Endothelial cell of umbilical vein (primary cell): Measurements from ENCODE around the gene KISS1. TPM values are rescaled to one million over a fixed set of nuclear protein-coding genes. Genes with fewer than 3 reads are reported as not detected.

Experiments
- BruUV-seq: library from RNA; stranded (reverse); fragments of 400-500 nt; replicated peaks from 2 replicates; lab custom pipeline; 2021; lab: Mats Ljungman, UMichigan
- CTCF ChIA-PET: fragments of 300-600, 350-600 bp; sonication (Branson Sonifier 250); formaldehyde crosslinking; loops from one replicate; lab custom pipeline; 2021; ENCODE audit warnings: antibody characterized with exemption, inconsistent platforms; lab: Charles Lee
- POLR2A ChIA-PET: fragments of 300-600, 350-600 bp; sonication (Branson Sonifier 250); formaldehyde crosslinking; loops from one replicate; lab custom pipeline; 2021; ENCODE audit warnings: antibody characterized with exemption, inconsistent platforms; lab: Charles Lee
- DNase-seq: peaks from one replicate; pipeline ENCODE4 v3.0.0-alpha.2; 2011; ENCODE audit warnings: low read depth, low spot score
- FAIRE-seq: peaks from 2 replicates; lab custom pipeline; 2011; peaks lifted over from hg19 to GRCh38; lab: Jason Lieb, UNC
- H2AFZ ChIP-seq: 2 replicates; pipeline ENCODE4 v1.6.0; 2012; ENCODE audit warnings: low read depth, low read length, control low read depth, inconsistent platforms
- H3K27ac ChIP-seq: 2 replicates; pipeline ENCODE4 v1.5.1; 2011; ENCODE audit warnings: low read depth, mild to moderate bottlenecking, control low read depth, low read length, moderate library complexity; ENCODE audit not compliant: insufficient read depth
- H3K27me3 ChIP-seq, 2 experiments: 2 replicates each; pipeline versions ENCODE4 v1.6.0 to v1.6.1; 2011; ENCODE audit warnings: low read length in 2 of 2, mixed read lengths in 1 of 2; ENCODE audit not compliant: control insufficient read depth in 2 of 2, insufficient read depth in 2 of 2
- H3K36me3 ChIP-seq, 2 experiments: 2 replicates in 1 of 2; 3 replicates in 1 of 2; pipeline ENCODE4 v1.5.1; 2011; ENCODE audit warnings: low read length in 2 of 2, mild to moderate bottlenecking in 1 of 2, moderate library complexity in 1 of 2; ENCODE audit not compliant: control insufficient read depth in 2 of 2, insufficient read depth in 2 of 2; ENCODE audit errors: extremely low read depth in 1 of 2
- H3K4me1 ChIP-seq: 3 replicates; pipeline ENCODE4 v1.5.1; 2011; ENCODE audit warnings: mild to moderate bottlenecking, low read length; ENCODE audit not compliant: control insufficient read depth, insufficient read depth; ENCODE audit errors: extremely low read depth
- H3K4me2 ChIP-seq: 2 replicates; pipeline ENCODE4 v1.6.1; 2011; ENCODE audit warnings: low read length, control low read depth, mixed read lengths; ENCODE audit not compliant: insufficient read depth
- H3K4me3 ChIP-seq, 3 experiments: fragments of 200-600 bp in 1 of 3; sonication (generic), shearing (Covaris generic) in 1 of 3; replicated peaks in 1 of 3; 2 replicates each; pipeline ENCODE4 v1.5.1; 2011 to 2016; ENCODE audit warnings: control low read depth in 3 of 3, low read length in 3 of 3, mild to moderate bottlenecking in 2 of 3, inconsistent platforms in 1 of 3, low read depth in 1 of 3, moderate library complexity in 1 of 3; ENCODE audit not compliant: insufficient read depth in 1 of 3
- H3K79me2 ChIP-seq: 2 replicates; pipeline ENCODE4 v1.6.0; 2012; ENCODE audit warnings: low read length, inconsistent platforms; ENCODE audit not compliant: control insufficient read depth, insufficient read depth
- H3K9ac ChIP-seq: replicated peaks from 2 replicates; pipeline ENCODE3; 2011; ENCODE audit warnings: low read length, control low read depth; ENCODE audit not compliant: insufficient read depth; ENCODE audit errors: extremely low read depth
- H3K9me1 ChIP-seq: replicated peaks from 3 replicates; pipeline ENCODE4 v1.6.0; 2011; ENCODE audit warnings: mild to moderate bottlenecking, low read length; ENCODE audit not compliant: control insufficient read depth, insufficient read depth; ENCODE audit errors: extremely low read depth
- H3K9me3 ChIP-seq: replicated peaks from 2 replicates; pipeline ENCODE4 v1.5.1; 2012; ENCODE audit warnings: low read length, inconsistent platforms; ENCODE audit not compliant: control insufficient read depth, insufficient read depth
- H4K20me1 ChIP-seq: replicated peaks from 2 replicates; pipeline ENCODE3; 2011; ENCODE audit warnings: mild to moderate bottlenecking, low read length; ENCODE audit not compliant: control insufficient read depth, insufficient read depth; ENCODE audit errors: extremely low read depth
- CTCF ChIP-seq, 2 donors: IDR thresholded peaks; 1 replicate in 1 of 2; 2 replicates in 1 of 2; pipeline ENCODE4 v1.5.1; 2011; ENCODE audit warnings: low read length in 2 of 2, mild to moderate bottlenecking in 2 of 2, moderate library complexity in 2 of 2, control low read depth in 1 of 2, inconsistent platforms in 1 of 2, low read depth in 1 of 2; ENCODE audit not compliant: insufficient read depth in 1 of 2; ENCODE audit errors: extremely low read depth in 1 of 2
- EZH2 ChIP-seq: IDR thresholded peaks from 2 replicates; pipeline ENCODE4 v1.6.1; 2012; ENCODE audit warnings: borderline replicate concordance, low read depth, mild to moderate bottlenecking, moderate library complexity, low read length, inconsistent platforms; ENCODE audit not compliant: severe bottlenecking
- FOS ChIP-seq: IDR thresholded peaks from 2 replicates; pipeline ENCODE4 v1.6.1; 2011; ENCODE audit warnings: mild to moderate bottlenecking, low read length, moderate library complexity, borderline replicate concordance; ENCODE audit not compliant: insufficient read depth
- GATA2 ChIP-seq: IDR thresholded peaks from 2 replicates; pipeline ENCODE4 v1.7.0; 2011; ENCODE audit warnings: low read depth, mild to moderate bottlenecking, moderate library complexity, mixed read lengths, low read length; ENCODE audit not compliant: insufficient read length, insufficient read depth
- JUN ChIP-seq: IDR thresholded peaks from 2 replicates; pipeline ENCODE4 v1.6.1; 2011; ENCODE audit warnings: borderline replicate concordance, low read depth; ENCODE audit not compliant: insufficient read length, insufficient read depth
- MAX ChIP-seq: IDR thresholded peaks from 2 replicates; pipeline ENCODE4 v1.6.1; 2011; ENCODE audit not compliant: insufficient read depth, insufficient read length
- MYC ChIP-seq: IDR thresholded peaks from one replicate; pipeline ENCODE4 v1.6.1; 2011; ENCODE audit warnings: mild to moderate bottlenecking, low read depth, low read length
- POLR2A ChIP-seq: IDR thresholded peaks from 2 replicates; pipeline ENCODE4 v1.6.1; 2012; ENCODE audit warnings: low read depth, mild to moderate bottlenecking, control low read depth, low read length
- POLR2AphosphoS5 ChIP-seq: IDR thresholded peaks from 2 replicates; pipeline ENCODE4 v1.6.1; 2012; ENCODE audit warnings: low read depth, mild to moderate bottlenecking, control low read depth, low read length, moderate library complexity; ENCODE audit not compliant: insufficient read depth
- dilution Hi-C: fragments of 300-500 bp; cut with MboI; formaldehyde crosslinking; loops from one replicate; pipeline ENCODE4 v1.15.0; 2019; ENCODE audit warnings: low sequenced_read_pairs; ENCODE audit not compliant: extremely low pct_ligation_motif_present
- intact Hi-C: fragments of 100-400 bp; cut with micrococcal nuclease; formaldehyde crosslinking; loops from one replicate; pipeline ENCODE4 v1.10.0; 2022
- polyA plus RNA-seq, 4 experiments: library from polyadenylated mRNA; depleted of rRNA in 3 of 4; stranded (reverse) in 3 of 4; unstranded in 1 of 4; fragments of >200 nt; gene quantifications; 2 replicates each; pipeline versions ENCODE4 v1.2.1 to v1.2.3, GENCODE V29; 2011 to 2012; ENCODE audit warnings: missing spikeins in 1 of 4
- total RNA-seq: library from RNA; stranded (reverse); gene quantifications from 2 replicates; pipeline ENCODE4 v1.2.3, GENCODE V29; 2021

KISS1 gene
- total and polyA plus RNA-seq, 2 donors (not counting 3 experiments of a cell fraction or from before 2014, with no cell fraction given), result 0.22 to 1.00 TPM

- H3K27me3 ChIP-seq, result no peaks in the 10 kb centered on the region
- H3K27ac ChIP-seq, result no peak overlapping the region
- no TSS peak for BruUV-seq
- DNase-seq (no peak), FAIRE-seq (no peak)
- no peak overlapping the region for H3K4me3 ChIP-seq
- H3K4me1 ChIP-seq, result no peaks in the 10 kb centered on the region
- CTCF ChIA-PET, result interaction anchor here (0.7 to 1.4 kb wide), 5 partner anchors 12 to 137 kb away, joined by 3 to 4 read pairs (median 3); partner anchors contain the start of gene GOLT1A
- H2AFZ ChIP-seq, result no peak overlapping the region
- H3K9me1 ChIP-seq, result no peaks in the 10 kb centered on the region
- peaks cover 0 to 2% of the 10 kb centered on the region in 2 experiments for H3K36me3 ChIP-seq
- no peaks in the 10 kb centered on the region for H4K20me1 ChIP-seq
- POLR2A ChIA-PET, result no interaction called here
- dilution Hi-C loops (no loop called here), intact Hi-C loops (no loop called here)
- H3K9me3 ChIP-seq, result no peaks in the 10 kb centered on the region
- no peak overlapping the region for H3K4me2 ChIP-seq
- TF ChIP-seq GATA2 (no peak), MAX (no peak), POLR2A (no peak), MYC (no peak), CTCF (IDR thresholded peaks at IDR 0.05; ENCODE audit: extremely low read depth in 1 of 2, insufficient read depth in 1 of 2, low read depth in 1 of 2, low read length in 2 of 2) (no peak), POLR2AphosphoS5 (no peak), FOS (no peak), JUN (no peak), EZH2 (no peak)
- H3K9ac ChIP-seq, result no peak overlapping the region
- no peaks in the 10 kb centered on the region for H3K79me2 ChIP-seq
These were observed 29.8 kb upstream of the KISS1 start for GRCh38 chr1:204225841-204226735.
